Upper lobe of right lung (tissue), 1 donor: ENCODE measurements around the gene JMJD8. TPM values are rescaled to one million over a fixed set of nuclear protein-coding genes. Genes with fewer than 3 reads are reported as not detected.

Experiments
- ATAC-seq: fragments of 200-7000 bp; cut with Tn5 transposase; one replicate; pipeline ENCODE4 v1.9.1; 2020; ENCODE audit warnings: mild to moderate bottlenecking, moderate library complexity
- DNase-seq: peaks from one replicate; pipeline ENCODE4 v3.0.0-alpha.2; 2020
- H3K27ac ChIP-seq: fragments of 200-600 bp; one replicate; pipeline ENCODE4 v1.8.0; 2022
- H3K27me3 ChIP-seq: fragments of 200-600 bp; one replicate; pipeline ENCODE4 v1.8.0; 2022; ENCODE audit warnings: mild to moderate bottlenecking
- H3K36me3 ChIP-seq: fragments of 200-600 bp; one replicate; pipeline ENCODE4 v1.8.0; 2022
- H3K4me1 ChIP-seq: fragments of 200-600 bp; one replicate; pipeline ENCODE4 v1.8.0; 2022
- H3K4me3 ChIP-seq: fragments of 200-600 bp; one replicate; pipeline ENCODE4 v1.8.0; 2022; ENCODE audit warnings: mild to moderate bottlenecking
- H3K9me3 ChIP-seq: fragments of 200-600 bp; one replicate; pipeline ENCODE4 v1.8.0; 2022
- CTCF ChIP-seq: fragments of 200-600 bp; IDR thresholded peaks from one replicate; pipeline ENCODE4 v1.8.0; 2022; ENCODE audit warnings: antibody characterized with exemption
- intact Hi-C: fragments of 100-400 bp; cut with DNase I; formaldehyde crosslinking; loops from one replicate; pipeline ENCODE4 v1.11.0; 2022
- total RNA-seq: library from RNA; stranded (reverse); fragmentation: NEBNext Ultra II Directional; extraction: Animal tissue kit (Norgen Biotek cat#: 25700); gene quantifications from one replicate; pipeline ENCODE4 v1.2.1, GENCODE V29; 2021
- donor health status: DM: no; HTN: yes; CAD: no; lungs with severe emphysema.

Gene JMJD8
- total RNA-seq, 1 donor from 2014 or later: 51.3 TPM

- peak; percentile 68 for ATAC-seq
Measured at GRCh38 chr16:695355-696089, 11.4 kb upstream of the JMJD8 start.

DNA sequence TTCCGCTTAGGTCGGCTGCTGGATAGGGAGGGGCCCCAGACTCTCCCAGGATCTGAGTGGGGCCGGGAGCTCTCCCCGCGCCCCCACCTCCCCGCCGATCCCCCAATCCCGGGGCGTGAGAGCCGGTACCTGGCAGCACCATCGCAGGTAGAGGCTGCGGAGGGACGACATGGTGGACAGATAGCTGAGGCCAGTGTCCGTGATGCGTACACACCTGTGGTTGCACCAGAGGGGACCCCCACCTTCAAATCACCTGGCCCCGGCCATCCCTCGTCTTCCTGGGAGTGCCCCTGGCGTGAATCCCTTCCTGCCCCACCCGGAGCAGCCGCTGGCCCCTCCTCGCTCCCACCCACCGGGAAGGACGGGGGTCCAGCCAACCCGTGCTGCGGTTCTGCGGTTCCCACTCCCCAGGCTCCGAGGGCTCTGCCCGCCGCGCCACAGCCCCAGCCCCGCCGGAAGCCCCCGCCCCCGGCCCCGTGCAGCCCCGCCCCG is 10.8 kb upstream of the JMJD8 start:
- Histone ChIP-seq H3K4me3 (peak overlapping the region; percentile 34), H3K36me3 (no peaks in the 10 kb centered on the region), H3K9me3 (no peaks in the 10 kb centered on the region), H3K4me1 (peaks cover 12% of the 10 kb centered on the region), H3K27ac (no peak overlapping the region), H3K27me3 (peaks cover 60% of the 10 kb centered on the region)
- DNase-seq (no peak), ATAC-seq (no peak)
- no peak for TF ChIP-seq CTCF
- intact Hi-C loops: no loop called here

More at GRCh38 chr16:695355-696089, 11.4 kb upstream of the JMJD8 start:
- Histone ChIP-seq H3K27me3 (peaks cover 66% of the 10 kb centered on the region), H3K4me1 (peaks cover 10% of the 10 kb centered on the region), H3K36me3 (no peaks in the 10 kb centered on the region), H3K9me3 (no peaks in the 10 kb centered on the region), H3K27ac (no peak overlapping the region), H3K4me3 (peak overlapping the region; percentile 45)
- no peak for DNase-seq
- intact Hi-C loops: no loop called here
- no peak for TF ChIP-seq CTCF

DNA sequence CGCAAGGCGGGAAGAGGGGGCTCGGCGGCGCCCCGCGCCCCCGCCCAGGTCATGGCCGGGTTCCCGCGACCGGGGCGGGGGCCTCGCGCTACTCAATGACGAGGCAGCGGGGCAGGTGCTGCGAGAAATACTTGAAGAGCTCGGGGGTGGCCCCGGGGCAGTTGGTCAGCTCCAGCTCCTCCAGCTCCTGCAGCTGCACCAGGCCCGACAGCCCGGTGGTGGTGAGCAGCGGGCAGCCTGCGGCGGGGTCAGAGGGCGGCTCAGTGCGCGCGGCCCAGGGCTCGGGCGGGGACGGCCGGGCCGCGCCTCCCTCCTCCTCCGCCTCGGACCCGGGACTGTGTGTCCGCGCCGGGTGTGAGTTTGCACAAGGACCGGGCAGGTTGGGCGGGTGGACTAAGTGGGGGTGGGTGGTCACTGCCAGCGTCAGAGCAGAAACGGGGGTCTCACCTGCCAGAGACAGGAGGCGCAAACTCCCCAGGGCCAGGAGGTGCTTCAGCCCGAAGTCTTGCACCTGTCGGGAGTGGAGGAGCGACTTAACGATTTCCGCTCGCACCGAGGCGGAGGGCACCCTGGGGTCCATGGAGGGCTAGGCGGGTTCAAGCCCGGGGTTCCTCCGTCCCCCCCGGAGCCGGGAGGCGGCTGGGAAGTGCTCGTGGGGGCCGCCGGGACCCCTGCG is 10.2 kb upstream of the JMJD8 start:
- Histone ChIP-seq H3K36me3 (no peaks in the 10 kb centered on the region), H3K4me3 (peak overlapping the region; percentile 34), H3K27ac (no peak overlapping the region), H3K27me3 (peaks cover 54% of the 10 kb centered on the region), H3K4me1 (peaks cover 16% of the 10 kb centered on the region), H3K9me3 (no peaks in the 10 kb centered on the region)
- intact Hi-C loops: no loop called here
- DNase-seq (no peak), ATAC-seq (no peak)
- TF ChIP-seq CTCF: no peak

GRCh38 chr16:693766-694165 is 9.6 kb upstream of the JMJD8 start:
- Histone ChIP-seq H3K36me3 (no peaks in the 10 kb centered on the region), H3K9me3 (no peaks in the 10 kb centered on the region), H3K27ac (no peak overlapping the region), H3K27me3 (peaks cover 48% of the 10 kb centered on the region), H3K4me3 (no peak overlapping the region), H3K4me1 (peaks cover 22% of the 10 kb centered on the region)
- intact Hi-C loops: no loop called here
- no peak for DNase-seq
- ATAC-seq: no peak
- TF ChIP-seq CTCF: no peak

- H3K4me3 ChIP-seq: no peak overlapping the region
- no peaks in the 10 kb centered on the region for H3K36me3 ChIP-seq
- H3K4me1 ChIP-seq: peaks cover 25% of the 10 kb centered on the region
- no peak overlapping the region for H3K27ac ChIP-seq
- no peaks in the 10 kb centered on the region for H3K9me3 ChIP-seq
- H3K27me3 ChIP-seq: peaks cover 48% of the 10 kb centered on the region
- DNase-seq (no peak), ATAC-seq (no peak)
- intact Hi-C loops: no loop called here
- no peak for TF ChIP-seq CTCF
Measured at GRCh38 chr16:693364-693763, 9.2 kb upstream of the JMJD8 start.
